Upper lobe of left lung (tissue), 4 donors: ENCODE measurements around the gene GALNT11.

Source experiments
- CTCF ChIP-seq, 6 experiments: fragments of 450-650 bp in 4 of 6; fragments of 200-600 bp in 2 of 6; sonication (generic) in 2 of 6; IDR thresholded peaks; one replicate each; pipeline ENCODE4 v1.5.1; 2016 to 2019; ENCODE audit warnings: antibody characterized with exemption in 6 of 6
- EP300 ChIP-seq, 4 donors: sonication (generic); formaldehyde crosslinking; IDR thresholded peaks; one replicate each; pipeline ENCODE4 v1.5.1; 2017; ENCODE audit warnings: antibody characterized with exemption in 4 of 4, control low read depth in 2 of 4
- POLR2A ChIP-seq, 4 donors: fragments of 450-650 bp; IDR thresholded peaks; one replicate each; pipeline ENCODE4 v1.5.1; 2016 to 2017; ENCODE audit warnings: antibody characterized with exemption in 4 of 4, mild to moderate bottlenecking in 2 of 4

- TF ChIP-seq EP300 (IDR thresholded peaks at IDR 0.05) (no peak), CTCF (IDR thresholded peaks at IDR 0.05) (no peak), POLR2A (IDR thresholded peaks at IDR 0.05) (no peak)
These were observed 81.5 kb downstream of the GALNT11 start for GRCh38 chr7:152106990-152107389.
